CD4-positive, alpha-beta T cell (primary cell): ENCODE results near the gene TCF4. TPM values are rescaled to one million over a fixed set of nuclear protein-coding genes. Genes with fewer than 3 reads are reported as not detected.

Experiments used
- ATAC-seq: fragments of 200-7000 bp; cut with Tn5 transposase; one replicate; pipeline ENCODE4 v1.10.0; 2022; ENCODE audit warnings: mild to moderate bottlenecking; ENCODE audit not compliant: poor library complexity
- CTCF ChIA-PET: fragments of 350-600 bp; sonication (Branson Sonifier 250); formaldehyde crosslinking; loops from one replicate; lab custom pipeline; 2021; ENCODE audit warnings: antibody characterized with exemption, inconsistent platforms; lab: Charles Lee
- POLR2A ChIA-PET: fragments of 350-600 bp; sonication (Branson Sonifier 250); formaldehyde crosslinking; loops from one replicate; lab custom pipeline; 2021; ENCODE audit warnings: antibody characterized with exemption, inconsistent platforms; lab: Charles Lee
- DNase-seq, 14 experiments: peaks; one replicate each; pipeline ENCODE4 v3.0.0-alpha.2; 2013 to 2020; ENCODE audit warnings: mixed read lengths in 2 of 14
- H3K27ac ChIP-seq, 2 donors: one replicate each; pipeline versions ENCODE4 v1.5.1 to v1.7.0; 2013; ENCODE audit warnings: low read length in 2 of 2, low read depth in 1 of 2, mild to moderate bottlenecking in 1 of 2
- H3K27me3 ChIP-seq, 2 experiments: 1 replicate in 1 of 2; 2 replicates in 1 of 2; pipeline versions ENCODE4 v1.6.1 to v1.7.0; 2013; ENCODE audit warnings: low read length in 2 of 2, control low read depth in 1 of 2, mild to moderate bottlenecking in 1 of 2, moderate library complexity in 1 of 2; ENCODE audit not compliant: insufficient read depth in 2 of 2, control insufficient read depth in 1 of 2
- H3K36me3 ChIP-seq: one replicate; pipeline ENCODE4 v1.6.1; 2013; ENCODE audit warnings: low read length, control low read depth; ENCODE audit not compliant: insufficient read depth
- H3K4me1 ChIP-seq: one replicate; pipeline ENCODE4 v1.6.1; 2013; ENCODE audit warnings: low read length, control low read depth; ENCODE audit not compliant: insufficient read depth
- H3K4me3 ChIP-seq: one replicate; pipeline ENCODE4 v1.5.1; 2013; ENCODE audit warnings: mild to moderate bottlenecking, low read length, moderate library complexity
- H3K9me3 ChIP-seq, 2 experiments: 1 replicate in 1 of 2; 2 replicates in 1 of 2; pipeline versions ENCODE4 v1.6.1 to v1.7.0; 2013; ENCODE audit warnings: low read length in 2 of 2, mild to moderate bottlenecking in 2 of 2, control low read depth in 1 of 2, moderate library complexity in 1 of 2; ENCODE audit not compliant: control insufficient read depth in 1 of 2, insufficient read depth in 1 of 2
- H3K27ac Mint-ChIP-seq: one replicate; pipeline ENCODE4 v1.8.0; 2020; ENCODE audit warnings: mixed read lengths
- H3K27me3 Mint-ChIP-seq: one replicate; pipeline ENCODE4 v1.8.0; 2021; ENCODE audit warnings: mixed read lengths
- H3K36me3 Mint-ChIP-seq: one replicate; pipeline ENCODE4 v1.8.0; 2021; ENCODE audit warnings: low read depth, mixed read lengths
- H3K4me1 Mint-ChIP-seq: one replicate; pipeline ENCODE4 v1.8.0; 2021; ENCODE audit warnings: low read depth, mixed read lengths
- H3K4me3 Mint-ChIP-seq: one replicate; pipeline ENCODE4 v1.8.0; 2020; ENCODE audit warnings: mild to moderate bottlenecking, mixed read lengths
- H3K9me3 Mint-ChIP-seq: one replicate; pipeline ENCODE4 v1.8.0; 2020; ENCODE audit warnings: mixed read lengths
- intact Hi-C, 2 experiments: fragments of 100-400 bp; cut with DNase I in 1 of 2; cut with micrococcal nuclease in 1 of 2; formaldehyde crosslinking; loops; one replicate each; pipeline versions ENCODE4 v1.15.1 to v1.9.0; 2023 to 2025; cut with DNase I, micrococcal nuclease
- total RNA-seq, 174 experiments: library from RNA in 2 of 174; stranded (reverse) in 2 of 174; gene quantifications; one replicate each; pipeline ENCODE4 v1.2.3 and lab custom pipeline; 2021 to 2026
- TF ChIP-seq, protein P1 (sequence below): fragments of 200-600 bp; IDR thresholded peaks from one replicate; pipeline ENCODE4 v1.8.0; 2022; ENCODE audit warnings: antibody characterized with exemption, mild to moderate bottlenecking

Gene TCF4
- total RNA-seq, 2 experiments from 2014 or later, result 3.0 to 3.2 TPM

DNA sequence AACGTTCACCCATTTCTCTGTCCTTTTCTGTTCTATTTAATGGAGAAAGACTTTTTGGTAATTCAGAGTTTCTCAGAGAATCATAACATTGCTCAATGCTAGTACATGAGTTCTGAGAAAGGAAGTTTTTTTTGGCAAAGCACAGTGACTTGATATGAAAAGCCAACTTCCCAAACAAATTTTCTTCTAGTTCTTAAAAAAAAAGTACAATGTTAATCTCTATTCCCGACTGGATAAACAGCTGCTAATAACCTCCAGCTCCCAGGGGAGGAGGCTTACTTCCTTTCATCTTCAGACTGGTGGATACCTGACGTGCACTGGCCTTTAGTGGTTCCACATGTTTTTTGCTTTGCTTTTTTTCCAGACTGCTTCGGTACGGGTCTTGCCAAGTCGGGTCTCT lies 344.1 kb downstream of the TCF4 start:
- Histone ChIP-seq H3K4me3 (no peak overlapping the region), H3K4me1 (no peaks in the 10 kb centered on the region), H3K27me3 (no peaks in the 10 kb centered on the region), H3K36me3 (no peaks in the 10 kb centered on the region), H3K27ac (no peak overlapping the region), H3K9me3 (no peaks in the 10 kb centered on the region)
- ATAC-seq (no peak), DNase-seq (no peak)
- H3K4me1 Mint-ChIP-seq, result no peaks in the 10 kb centered on the region
- POLR2A ChIA-PET, result no interaction called here
- no peak overlapping the region for H3K27ac Mint-ChIP-seq
- H3K4me3 Mint-ChIP-seq, result no peak overlapping the region
- TF ChIP-seq, protein P1, sequence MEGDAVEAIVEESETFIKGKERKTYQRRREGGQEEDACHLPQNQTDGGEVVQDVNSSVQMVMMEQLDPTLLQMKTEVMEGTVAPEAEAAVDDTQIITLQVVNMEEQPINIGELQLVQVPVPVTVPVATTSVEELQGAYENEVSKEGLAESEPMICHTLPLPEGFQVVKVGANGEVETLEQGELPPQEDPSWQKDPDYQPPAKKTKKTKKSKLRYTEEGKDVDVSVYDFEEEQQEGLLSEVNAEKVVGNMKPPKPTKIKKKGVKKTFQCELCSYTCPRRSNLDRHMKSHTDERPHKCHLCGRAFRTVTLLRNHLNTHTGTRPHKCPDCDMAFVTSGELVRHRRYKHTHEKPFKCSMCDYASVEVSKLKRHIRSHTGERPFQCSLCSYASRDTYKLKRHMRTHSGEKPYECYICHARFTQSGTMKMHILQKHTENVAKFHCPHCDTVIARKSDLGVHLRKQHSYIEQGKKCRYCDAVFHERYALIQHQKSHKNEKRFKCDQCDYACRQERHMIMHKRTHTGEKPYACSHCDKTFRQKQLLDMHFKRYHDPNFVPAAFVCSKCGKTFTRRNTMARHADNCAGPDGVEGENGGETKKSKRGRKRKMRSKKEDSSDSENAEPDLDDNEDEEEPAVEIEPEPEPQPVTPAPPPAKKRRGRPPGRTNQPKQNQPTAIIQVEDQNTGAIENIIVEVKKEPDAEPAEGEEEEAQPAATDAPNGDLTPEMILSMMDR, result no peak
- H3K36me3 Mint-ChIP-seq, result no peaks in the 10 kb centered on the region
- no peaks in the 10 kb centered on the region for H3K9me3 Mint-ChIP-seq
- CTCF ChIA-PET, result interaction anchor here (1.1 kb wide), 1 partner anchor 9 kb away, joined by 3 read pairs; no protein-coding TSS in a partner anchor
- H3K27me3 Mint-ChIP-seq, result no peaks in the 10 kb centered on the region
- intact Hi-C loops, result no loop called here

DNA sequence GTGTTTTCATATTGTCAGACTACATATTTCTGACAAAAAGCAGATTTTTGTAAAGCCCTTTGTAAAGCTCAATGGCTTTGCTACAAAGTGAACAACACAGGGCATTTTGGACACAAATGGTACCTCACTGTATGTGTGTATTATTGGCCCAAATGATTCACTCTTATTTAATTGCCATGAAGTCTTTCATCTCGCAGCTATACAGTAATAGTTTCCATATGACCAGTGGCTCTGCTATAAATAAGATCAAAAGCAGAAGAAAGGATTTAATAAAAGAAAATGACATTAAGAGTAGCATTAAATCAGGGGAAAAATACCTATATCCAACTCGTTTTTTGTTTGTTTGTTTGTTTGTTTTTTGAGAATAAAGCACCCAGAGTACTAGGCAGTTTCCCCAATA lies 344.7 kb downstream of the TCF4 start:
- Mint-ChIP-seq H3K9me3 (no peaks in the 10 kb centered on the region), H3K4me3 (no peak overlapping the region), H3K36me3 (no peaks in the 10 kb centered on the region), H3K27me3 (no peaks in the 10 kb centered on the region), H3K27ac (no peak overlapping the region), H3K4me1 (no peaks in the 10 kb centered on the region)
- ATAC-seq (no peak), DNase-seq (no peak)
- Histone ChIP-seq H3K4me3 (no peak overlapping the region), H3K36me3 (no peaks in the 10 kb centered on the region), H3K9me3 (no peaks in the 10 kb centered on the region), H3K27ac (no peak overlapping the region), H3K4me1 (no peaks in the 10 kb centered on the region), H3K27me3 (no peaks in the 10 kb centered on the region)
- CTCF ChIA-PET, result no interaction called here
- intact Hi-C loops, result no loop called here
- POLR2A ChIA-PET, result no interaction called here
- TF ChIP-seq, protein P1, result no peak

DNA sequence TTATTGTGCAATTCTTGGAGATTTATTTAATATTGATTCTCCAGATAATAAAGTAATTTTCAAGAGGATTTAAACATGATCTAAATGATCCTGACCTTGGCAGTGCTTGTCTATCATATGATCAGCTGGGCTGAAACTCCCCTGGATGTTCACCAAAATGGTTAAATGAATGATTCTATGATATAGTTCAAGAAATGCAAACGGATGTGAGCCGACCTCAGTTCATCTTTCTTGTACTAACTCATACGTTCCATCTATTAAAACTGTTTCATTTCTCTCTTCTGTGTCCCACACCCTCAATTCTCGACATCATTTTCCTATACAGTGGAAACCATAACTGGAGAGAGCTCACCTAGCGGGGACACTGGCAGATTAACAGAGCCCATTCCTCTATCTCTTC lies 347.0 kb downstream of the TCF4 start:
- Mint-ChIP-seq H3K27ac (no peak overlapping the region), H3K36me3 (no peaks in the 10 kb centered on the region), H3K4me3 (no peak overlapping the region), H3K27me3 (no peaks in the 10 kb centered on the region), H3K4me1 (no peaks in the 10 kb centered on the region), H3K9me3 (no peaks in the 10 kb centered on the region)
- intact Hi-C loops, result no loop called here
- Histone ChIP-seq H3K4me1 (no peaks in the 10 kb centered on the region), H3K4me3 (no peak overlapping the region), H3K36me3 (no peaks in the 10 kb centered on the region), H3K27me3 (no peaks in the 10 kb centered on the region), H3K9me3 (no peaks in the 10 kb centered on the region), H3K27ac (no peak overlapping the region)
- DNase-seq, result no peak
- no peak for ATAC-seq
- TF ChIP-seq, protein P1, result no peak
- CTCF ChIA-PET, result no interaction called here
- POLR2A ChIA-PET, result no interaction called here
